ENCODE results near the gene TMEM255A.
"Not testable (repeated sequence)": the region's sequence is repeated elsewhere in the genome, so short reads cannot be mapped to it uniquely, and the experiment has no call there.

Gene TMEM255A

DNA sequence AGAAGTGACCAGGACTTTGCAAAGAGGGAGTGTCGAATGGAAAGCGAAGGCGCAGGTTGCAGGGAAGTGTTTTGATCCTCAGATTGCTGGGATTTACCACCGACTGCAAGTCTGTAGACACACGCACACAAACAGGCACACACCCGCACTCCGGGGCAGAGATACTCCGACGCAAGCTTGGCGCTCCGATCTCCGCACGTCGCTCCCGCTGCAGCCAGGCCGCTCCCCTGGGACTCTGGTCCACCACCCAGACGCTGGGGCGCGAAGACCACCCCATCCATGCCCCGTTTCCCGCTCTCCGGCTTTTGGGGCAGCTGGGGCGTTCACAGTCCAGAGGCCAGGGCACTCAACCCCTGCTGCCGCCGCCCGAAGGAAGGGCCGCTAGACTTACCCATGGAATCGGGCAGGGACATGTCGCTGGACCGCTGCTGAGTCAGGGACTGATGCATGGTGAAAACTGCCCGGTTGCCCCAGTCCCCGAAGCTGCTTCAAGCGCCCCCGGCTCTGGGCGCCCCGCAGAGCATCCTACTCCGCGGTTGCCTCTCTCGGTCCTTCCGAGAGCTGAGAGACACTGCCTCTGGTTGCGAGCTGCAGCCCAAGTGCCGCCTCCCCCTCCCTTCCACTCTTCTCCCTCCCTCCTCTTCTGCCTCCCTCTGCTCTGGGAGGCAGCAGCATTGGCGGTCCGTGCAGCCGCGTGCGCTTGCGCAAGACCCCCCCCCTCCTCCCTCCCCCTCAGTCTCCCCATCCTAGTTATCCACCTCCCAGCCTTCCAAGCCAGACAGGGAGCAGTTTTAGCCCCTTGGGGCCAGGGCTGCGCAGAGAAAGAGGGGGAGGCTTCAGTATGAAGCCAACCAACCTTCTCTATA, at the start of gene TMEM255A:
TSS of gene TMEM255A (minus strand) at position 601 of the 866 bp plus-strand sequence. CDS start at position 449, 152 bp downstream.
- DNase-seq, result peak; percentile 12

DNA sequence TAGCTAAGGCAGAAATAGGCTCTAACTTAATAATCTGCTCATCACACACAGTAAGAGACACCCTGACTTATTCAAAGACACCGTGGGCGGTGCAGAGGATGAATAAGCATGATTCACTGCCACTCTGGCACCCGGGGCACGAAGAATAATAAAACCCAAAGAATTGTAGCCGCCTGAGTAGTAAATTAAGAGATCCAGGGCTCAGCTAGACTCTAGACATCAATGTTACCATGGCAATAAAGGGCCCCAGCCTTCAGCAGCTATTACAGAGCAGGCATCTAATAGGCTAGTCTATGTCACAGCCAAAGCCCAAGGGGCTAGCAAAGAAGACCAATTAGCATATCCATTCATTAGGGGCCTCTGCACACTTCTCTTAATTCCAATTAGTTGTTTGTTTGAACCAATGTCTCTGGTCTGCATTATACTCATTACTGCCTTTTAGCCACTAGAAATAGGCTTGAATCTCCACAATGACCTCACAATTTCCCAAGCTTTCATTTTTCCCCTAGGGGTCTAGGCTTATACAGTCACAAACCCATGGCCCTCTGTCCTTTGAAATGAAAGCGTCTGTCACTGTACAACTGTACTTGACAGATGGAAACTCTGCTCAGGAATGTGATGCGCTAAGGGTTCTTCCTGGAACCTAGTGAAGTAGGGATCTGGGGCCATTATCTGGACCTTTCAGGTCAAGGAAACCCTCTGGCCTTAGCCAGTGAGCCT, 47.6 kb upstream of the TMEM255A start:
- DNase-seq, result peak; percentile 61

DNA sequence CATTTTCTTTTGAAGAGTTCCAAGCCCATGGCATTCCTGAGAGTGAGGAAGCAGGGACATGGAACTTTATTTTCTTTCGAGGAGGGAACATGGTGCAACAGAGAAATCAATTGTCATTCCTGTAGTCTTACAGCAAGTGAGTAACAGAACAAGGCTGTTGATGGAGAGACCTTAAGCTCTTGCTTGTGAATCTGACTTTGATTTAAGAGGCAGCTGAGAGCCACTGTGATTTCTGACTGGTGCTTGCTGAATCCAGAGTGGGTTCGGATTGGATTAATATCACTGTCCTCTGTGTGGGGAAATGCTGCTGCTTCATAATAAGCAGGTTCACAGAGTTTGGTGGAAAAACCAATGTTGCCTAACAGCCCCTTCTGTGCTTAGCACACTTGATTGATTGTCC, 45.9 kb upstream of the TMEM255A start:
- no peak for DNase-seq

DNA sequence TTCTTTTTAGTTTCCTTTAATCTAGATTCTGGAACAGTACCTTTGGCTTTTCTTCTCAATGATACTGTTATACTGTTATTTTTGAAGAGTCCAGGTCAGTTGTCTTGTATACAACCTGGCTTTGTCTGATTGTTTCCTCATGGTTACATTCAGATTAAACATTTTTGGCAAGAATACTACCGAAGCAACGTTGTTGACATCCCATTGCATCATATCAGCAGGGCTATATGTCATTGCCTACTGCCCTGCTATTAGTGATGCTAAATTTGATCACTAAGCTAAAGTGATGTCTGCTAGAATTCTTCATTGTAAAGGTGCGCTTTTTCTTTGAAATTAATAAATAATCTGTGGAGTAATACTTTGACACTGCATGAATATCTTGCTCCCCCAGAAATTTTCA, 44.8 kb upstream of the TMEM255A start:
- DNase-seq, result no peak

DNA sequence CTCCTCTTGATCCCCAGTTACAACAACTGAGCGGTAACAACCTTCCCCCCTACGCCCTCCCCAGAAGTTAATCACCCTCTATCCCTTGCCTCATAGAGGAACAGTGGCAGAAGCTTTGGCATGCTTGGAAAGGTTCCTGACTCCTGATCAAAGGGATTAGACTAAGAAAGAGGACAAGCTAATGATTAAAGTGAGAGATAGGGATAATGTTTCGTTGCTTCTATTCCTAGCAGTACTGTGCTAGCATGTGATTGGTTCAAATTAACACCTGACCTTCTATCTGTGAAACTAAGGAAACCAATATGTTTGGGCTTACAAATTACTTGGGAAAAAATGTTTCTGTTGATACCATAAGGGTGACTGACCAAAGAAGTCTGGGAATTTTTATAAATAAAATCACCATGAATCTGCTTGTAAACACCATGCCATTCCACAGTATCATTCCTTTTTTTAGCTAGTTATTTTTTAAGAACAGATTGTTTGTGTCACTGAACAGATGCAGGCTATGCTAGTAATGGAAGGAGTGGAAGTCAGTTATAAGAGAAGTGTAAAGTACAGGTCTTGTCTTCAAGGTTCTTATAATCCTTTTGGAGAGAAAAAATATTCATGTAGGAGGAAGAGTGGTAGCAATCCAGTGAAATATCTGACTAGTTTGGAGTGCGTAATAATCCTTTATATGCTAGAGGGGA, 39.3 kb upstream of the TMEM255A start:
- DNase-seq, result no peak

DNA sequence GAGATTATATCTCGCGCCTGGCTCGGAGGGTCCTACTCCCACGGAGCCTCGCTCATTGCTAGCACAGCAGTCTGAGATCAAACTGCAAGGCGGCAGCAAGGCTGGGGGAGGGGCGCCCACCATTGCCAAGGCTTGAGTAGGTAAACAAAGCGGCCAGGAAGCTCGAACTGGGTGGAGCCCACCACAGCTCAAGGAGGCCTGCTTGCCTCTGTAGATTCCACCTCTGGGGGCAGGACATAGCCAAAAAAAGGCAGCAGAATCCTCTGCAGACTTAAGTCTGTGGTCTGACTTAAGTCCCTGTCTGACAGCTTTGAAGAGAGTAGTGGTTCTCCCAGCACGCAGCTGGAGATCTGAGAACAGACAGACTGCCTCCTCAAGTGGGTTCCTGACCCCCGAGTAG, 33.3 kb upstream of the TMEM255A start:
- not testable (repeated sequence) for DNase-seq

DNA sequence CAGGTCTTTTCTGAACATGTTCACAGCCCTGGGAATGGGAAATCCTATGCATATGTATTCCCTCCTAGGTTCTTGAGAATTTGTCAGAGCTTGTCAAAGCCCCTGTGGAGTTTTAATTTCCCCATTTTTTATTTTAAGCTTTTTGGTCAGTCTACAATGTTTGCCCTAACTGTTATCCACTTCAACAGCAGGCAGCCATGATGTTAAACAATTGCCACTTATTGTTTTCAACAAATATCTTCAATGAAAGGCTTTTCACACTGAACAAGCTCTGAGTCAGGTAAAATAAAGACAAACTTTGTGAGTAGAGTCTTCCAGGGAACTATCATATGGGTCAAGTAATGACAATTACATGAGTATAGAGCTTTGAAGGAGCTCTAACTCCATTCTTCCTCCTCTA, 25.6 kb upstream of the TMEM255A start:
- DNase-seq, result no peak

DNA sequence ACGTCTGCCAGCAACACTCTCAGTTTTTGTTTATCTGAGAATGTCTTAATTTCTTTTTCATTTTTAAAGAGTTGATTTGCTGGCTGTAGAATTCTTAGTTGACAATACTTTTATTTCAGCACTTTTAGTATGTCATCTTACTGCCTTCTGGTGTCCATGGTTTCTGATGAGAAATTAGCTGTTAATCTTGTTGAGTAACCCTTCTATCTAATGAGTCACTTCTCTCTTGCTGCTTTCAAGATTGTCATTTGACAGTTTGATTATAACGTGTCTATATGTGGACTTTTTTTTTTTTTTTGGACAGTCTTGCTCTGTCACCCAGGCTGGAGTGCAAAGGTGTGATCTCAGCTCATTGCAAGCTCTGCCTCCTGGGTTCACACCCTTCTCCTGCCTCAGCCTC, 24.0 kb upstream of the TMEM255A start:
- no peak for DNase-seq

DNA sequence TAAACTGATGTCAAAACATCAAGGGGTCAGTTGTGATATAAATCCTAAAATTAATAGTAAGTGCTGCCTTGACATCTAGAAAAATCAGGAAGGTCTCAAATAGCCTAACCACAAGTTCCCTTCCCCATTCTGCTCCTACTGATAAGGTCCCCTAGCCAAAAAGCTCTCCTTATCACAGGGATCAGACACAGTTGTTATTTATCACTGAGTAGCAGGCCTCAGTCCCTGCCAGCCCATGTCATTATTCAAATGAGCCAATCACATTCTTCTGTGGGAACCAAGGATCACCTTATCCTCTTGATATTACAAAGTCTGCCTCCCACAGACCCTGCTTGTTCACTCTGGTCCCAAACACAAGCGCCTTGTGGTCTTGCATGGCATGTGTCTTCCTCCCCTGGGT, 23.3 kb upstream of the TMEM255A start:
- no peak for DNase-seq

DNA sequence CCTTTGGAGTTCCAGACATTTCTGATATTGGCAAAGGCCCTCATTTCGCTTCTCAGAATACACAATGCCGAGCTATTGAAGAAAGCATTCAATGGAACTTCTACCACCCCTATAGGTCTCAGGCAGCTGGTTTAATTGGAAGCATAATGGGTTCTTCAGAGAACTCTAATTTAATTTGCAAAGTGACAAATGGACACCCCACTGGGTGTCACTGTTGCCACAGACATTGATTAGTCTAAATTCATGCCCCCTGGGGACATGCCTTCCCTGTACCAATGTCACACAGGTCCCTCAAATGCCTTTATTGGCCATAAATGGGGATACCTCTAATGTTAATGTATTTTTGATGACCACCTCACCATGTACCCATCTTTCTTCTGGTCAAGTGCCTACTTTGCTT, 22.9 kb upstream of the TMEM255A start:
- no peak for DNase-seq

DNA sequence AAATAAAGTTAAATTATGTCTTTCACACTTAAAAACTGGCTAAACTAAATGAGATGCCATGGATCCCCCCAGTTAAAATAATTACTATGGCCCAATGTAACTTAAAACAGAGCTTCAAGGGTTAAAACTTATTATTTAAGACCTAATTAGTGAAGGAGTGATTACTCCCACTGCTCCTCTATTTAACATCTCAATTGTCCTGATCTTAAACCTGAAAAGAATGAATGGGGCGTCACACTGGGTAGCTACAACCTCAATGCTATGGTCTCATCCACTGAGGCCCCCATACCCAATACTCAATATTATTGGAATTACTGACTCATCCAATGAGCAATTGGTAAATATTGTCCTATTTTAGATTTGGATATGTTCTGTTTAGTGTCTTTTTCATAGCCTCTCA, 21.1 kb upstream of the TMEM255A start:
- no peak for DNase-seq

DNA sequence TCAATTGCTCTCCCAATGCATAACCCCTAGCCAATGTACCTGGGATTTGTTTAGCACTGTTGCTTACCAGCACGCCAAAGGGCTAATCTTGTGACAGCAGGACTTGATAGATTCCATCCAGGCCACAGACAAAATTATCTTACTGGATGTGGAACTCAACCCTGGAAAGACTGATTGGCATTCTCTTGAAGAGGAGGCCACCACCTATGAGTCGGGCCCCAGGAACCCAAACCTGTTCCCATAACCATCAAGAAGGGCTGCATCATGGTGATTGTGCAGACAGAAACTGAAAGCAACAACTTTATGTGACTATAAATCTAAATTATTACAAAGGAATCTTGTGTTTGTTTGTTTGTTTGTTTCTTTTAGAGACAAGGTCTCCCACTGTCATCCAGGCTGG, 19.9 kb upstream of the TMEM255A start:
- DNase-seq, result no peak

DNA sequence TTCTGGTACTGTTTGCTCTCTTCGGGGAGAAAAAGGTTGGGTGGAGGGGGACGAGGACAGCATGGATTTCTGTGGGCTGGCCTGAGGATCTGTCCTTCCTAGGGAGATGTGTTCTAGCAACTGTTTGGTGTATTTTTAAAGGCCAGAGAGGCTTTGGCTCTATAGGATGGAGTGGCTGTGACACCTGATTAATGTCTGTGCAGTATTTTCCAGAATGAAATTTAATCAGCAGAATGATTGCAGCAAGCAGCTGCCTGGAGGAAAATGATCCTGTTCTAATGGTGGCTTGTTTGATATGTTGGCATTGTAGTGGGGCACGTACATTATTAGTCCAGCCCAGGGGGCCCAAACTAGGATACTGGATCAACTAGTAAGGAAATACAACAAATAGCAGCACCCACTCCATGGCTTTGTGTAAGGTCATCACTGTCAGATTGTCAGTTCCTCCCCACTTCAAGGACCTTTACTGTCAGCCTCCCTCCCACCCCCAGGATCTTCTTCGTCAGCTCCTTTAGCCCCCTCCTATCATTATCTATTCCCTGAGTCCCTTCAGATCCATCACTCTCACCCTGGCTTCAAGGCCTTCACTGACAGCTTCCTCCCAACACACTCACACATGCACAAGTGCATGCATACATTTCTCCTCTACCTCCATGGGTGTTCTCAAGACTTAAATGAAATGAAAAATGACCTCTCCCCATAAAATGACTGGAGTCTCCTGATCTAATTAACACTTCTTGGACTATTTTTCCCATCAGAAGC, 10.4 kb upstream of the TMEM255A start:
- no peak for DNase-seq

DNA sequence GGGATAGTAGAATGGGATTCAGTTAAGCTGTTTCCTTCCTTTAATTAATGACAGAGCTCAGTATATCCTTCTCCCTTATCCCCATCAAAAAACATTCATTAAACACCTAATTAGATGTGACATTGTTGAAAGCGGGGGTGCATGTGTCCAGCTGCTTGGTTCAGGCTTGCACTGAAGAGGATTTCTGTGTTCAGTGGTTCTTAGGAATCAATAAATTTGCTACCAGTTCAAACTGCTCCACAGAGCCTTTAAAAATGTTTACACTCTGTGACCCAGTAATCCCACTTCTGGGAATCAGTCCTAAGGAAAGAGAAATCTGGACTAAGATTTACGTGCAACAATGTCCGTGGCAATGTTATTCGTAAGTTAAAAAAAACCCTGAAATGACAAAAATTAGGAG, 7.2 kb upstream of the TMEM255A start:
- DNase-seq, result no peak

DNA sequence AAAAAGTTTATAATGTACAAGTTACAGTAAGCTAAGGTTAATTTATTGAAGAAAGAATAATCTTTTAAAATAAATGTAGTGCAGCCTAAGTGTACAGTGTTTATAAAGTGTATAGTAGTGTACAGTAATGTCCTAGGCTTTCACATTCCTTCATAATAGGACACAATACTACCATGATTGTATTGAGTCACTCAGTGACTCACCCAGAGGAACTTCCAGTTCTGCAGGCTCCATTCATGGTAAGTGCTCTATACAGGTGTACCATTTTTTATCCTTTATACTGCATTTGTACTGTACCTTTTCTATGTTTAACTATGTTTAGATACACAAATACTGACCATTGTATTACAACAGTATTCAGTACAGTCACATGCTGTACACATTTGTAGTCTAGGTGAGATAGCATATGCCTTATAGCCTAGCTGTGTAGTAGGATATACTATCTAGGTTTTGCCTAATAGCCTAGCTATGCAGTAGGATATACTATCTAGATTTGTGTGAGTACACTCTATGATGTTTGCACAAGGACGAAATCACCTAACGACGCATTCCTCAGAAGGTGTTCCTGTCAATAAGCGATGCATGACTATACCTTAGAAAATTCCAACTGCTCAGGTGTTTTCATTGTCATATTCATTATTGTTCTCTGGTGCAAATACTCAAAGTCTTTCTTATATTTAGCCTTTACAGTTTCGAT, 5.5 kb upstream of the TMEM255A start:
- DNase-seq, result no peak

DNA sequence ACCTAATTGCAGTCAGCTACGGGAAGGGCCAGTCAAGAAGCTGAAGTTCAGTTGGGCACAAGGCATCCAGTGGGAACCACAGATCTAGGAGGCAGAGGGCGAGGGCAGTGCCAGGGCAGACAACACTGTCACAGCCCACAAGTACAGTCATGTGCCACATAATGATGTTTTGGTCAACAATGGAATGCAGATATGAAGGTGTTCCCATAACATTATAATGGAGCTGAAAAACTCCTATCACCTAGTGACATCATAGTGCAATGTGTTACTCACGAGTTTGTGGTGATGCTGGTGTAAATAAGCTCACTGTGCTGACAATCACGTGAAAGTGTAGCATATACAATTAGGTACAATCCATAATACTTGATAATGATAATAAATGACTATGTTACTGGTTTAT, 4.5 kb upstream of the TMEM255A start:
- DNase-seq, result no peak

DNA sequence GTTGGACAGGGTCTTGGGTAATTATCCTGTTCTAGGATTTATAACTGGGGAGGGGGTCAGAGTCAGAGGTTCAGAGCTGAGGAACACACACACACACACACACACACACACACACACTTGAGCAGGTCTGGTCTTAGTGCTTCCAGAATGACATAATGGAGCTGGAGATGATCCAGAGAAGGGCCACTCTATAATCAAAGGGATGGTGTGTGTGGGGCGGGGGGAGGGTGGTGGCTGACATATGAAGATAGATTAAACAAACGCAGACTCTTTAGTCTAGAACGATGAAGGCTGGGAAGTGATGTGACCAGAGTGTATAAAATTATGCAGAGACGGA, 434 bp upstream of the TMEM255A start:
- no peak for DNase-seq

DNA sequence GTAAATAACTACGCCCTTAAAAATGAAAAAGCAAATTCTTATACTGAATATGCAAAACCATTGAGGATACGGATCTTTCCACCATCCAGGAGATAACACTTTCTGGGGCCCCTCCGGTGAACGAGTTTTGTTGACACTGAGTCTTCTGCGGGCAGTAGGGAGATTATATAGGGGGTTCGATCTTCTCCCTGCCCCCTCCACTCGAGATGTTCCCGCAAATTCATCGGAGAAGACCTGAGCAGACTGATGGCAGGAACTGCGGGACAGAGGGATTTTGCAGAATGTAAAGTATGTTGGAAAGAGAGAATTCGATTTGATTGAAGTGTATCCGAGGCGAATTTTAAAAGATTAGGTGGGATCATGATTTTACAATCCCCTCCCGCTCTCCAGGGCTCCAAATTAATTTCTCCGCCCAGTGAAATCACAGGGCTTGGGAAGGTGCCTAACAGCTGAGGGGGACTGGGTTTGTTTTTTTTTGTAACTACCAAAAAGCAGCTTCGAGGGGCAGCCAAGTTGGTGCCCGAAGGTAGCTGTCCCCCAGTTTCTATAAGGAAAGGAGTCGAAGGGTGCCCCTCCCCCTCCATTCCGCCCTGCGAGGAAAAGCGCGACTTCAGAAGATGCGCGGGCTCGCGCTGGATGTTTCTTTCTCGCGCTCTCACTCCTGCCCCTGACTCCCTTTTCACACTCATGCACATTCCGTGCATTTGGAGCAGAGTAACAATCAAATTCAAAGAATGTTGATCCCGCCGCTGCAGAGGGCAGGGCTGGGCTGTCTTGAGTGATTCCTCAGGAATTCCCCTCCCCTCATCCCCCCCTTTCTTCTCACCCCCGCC, 1.2 kb downstream of the TMEM255A start:
- DNase-seq, result peak; percentile 40

DNA sequence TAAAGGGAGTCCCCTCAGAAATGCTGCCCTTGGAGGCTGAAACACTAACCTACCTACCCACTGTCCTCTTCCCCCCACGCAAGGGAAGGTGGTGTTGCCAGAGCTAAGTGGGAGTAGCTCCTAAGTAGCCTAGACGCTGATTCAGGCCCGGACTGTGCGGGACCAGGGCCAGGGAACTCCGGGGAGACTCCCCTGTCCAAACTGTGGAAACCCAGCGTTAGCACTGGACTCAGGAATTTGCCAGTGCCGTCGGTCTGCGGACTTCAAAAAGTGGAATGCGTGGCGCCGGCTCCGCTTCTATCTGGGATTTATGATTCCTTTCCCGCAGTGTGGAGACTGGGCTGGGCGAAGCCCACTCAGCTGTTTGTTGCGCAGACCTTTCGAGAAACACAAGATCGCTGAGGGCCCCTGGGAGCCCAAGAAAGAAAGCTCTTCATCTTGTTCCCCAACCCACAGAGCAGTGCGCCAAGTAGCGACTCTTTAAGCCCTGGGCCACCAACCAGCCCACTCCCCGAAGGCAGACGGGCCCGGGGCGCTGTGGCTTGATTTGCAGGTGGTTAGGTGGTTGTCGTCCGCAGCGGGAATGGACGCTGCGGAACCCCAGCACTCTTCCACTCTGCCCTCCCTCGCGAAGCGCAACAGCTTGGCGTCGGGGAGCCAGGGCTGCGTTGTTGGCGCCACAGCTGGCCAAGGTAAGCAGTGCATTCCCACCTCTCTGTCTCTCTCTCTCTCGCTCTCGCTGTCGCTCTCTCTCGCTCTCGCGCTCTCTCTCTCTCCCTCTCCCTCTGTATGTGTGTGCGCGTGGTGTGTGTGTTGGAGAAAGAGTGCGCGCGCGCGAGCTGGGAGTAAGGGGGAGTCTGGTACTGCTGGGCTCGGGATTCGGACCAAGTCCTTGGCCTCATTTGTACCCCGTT, 2.0 kb downstream of the TMEM255A start:
- peak; percentile 75 for DNase-seq

DNA sequence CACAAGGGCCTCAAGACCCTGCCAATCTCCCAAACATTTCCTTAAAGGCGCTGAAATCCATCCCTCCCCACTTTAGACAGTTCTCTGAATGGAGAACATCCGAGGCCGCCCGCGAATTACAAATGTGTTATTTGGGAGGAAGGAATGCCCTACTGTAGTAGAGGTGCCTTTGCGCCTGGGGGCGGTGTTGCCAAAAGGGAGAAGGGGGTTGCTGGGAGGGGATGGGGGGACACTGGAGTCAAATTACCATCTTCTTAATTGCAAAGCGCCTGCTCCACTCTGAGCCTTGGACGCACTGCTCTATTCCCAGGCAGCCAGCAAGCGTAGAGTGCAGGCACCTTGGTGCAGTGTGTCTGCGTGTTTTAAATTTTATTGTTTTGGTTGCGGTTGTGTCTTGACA, 2.7 kb downstream of the TMEM255A start:
- peak; percentile 2 for DNase-seq

Measured in stimulated activated CD4-positive, alpha-beta T cell treated with anti-CD3 and anti-CD28 coated beads, Interleukin-15, amount 100 ng/mL, for 24 hours (primary cell).